Measurements from ENCODE around the gene KCNIP3.
"Not testable (repeated sequence)": the region's sequence is repeated elsewhere in the genome, so short reads cannot be mapped to it uniquely, and the experiment has no call there.

Gene KCNIP3

DNA sequence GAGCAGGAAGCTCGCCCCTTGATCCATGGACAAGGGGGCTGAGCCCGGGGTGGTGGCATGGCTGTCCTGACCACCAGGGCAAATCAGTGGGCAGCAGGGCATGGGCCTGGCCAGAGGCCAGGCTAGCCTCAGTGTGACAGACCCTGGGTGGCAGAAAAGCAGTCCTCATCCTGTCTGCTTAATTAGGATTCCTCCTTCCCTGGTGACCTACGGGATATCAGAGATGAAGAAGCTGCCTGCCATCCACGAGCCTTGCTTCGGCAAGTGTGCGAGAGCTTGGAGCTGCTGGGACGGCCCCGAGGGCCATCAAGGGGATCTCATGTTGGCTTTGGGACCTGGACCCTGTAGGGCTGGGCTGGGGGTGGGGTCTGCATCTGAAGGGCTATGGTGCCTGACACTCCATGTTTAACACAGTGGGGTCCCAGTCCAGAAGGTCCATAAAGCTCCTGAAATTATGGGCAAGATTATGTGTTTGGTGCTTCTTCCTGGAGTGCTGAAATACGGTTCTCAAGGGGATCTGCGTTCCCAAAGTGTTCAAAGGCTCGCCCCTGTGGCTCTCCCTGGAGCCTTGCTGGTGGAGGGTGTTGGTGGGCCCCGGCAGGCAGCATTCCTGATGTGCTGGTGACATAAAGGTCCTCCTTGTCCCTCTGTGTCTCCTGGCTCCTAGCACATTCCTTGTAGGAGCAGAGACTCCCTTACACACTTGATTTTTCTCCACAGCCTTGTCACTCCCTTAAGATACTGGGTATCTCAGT lies 52.6 kb downstream of the KCNIP3 start:
- no peak for DNase-seq

DNA sequence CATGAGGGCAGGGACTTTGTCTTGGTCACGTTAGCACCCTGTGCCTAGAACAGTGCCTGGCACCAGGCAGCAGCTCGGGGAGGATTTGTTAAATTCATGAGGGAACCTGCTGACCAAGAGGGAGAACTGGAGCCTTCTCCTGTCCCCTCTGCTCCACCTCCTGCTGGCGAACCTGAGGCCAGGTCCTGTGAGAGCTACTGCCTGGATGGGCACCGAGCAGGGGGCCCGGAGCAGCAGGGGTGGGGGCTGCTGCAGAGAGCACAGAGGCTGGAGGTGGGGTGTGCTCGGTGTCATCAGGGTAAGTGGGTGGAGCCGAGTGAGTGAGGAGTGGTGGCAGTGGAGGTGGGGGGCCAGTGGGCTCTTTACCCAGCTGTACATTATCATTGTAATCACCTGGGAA lies 53.2 kb downstream of the KCNIP3 start:
- no peak for DNase-seq

DNA sequence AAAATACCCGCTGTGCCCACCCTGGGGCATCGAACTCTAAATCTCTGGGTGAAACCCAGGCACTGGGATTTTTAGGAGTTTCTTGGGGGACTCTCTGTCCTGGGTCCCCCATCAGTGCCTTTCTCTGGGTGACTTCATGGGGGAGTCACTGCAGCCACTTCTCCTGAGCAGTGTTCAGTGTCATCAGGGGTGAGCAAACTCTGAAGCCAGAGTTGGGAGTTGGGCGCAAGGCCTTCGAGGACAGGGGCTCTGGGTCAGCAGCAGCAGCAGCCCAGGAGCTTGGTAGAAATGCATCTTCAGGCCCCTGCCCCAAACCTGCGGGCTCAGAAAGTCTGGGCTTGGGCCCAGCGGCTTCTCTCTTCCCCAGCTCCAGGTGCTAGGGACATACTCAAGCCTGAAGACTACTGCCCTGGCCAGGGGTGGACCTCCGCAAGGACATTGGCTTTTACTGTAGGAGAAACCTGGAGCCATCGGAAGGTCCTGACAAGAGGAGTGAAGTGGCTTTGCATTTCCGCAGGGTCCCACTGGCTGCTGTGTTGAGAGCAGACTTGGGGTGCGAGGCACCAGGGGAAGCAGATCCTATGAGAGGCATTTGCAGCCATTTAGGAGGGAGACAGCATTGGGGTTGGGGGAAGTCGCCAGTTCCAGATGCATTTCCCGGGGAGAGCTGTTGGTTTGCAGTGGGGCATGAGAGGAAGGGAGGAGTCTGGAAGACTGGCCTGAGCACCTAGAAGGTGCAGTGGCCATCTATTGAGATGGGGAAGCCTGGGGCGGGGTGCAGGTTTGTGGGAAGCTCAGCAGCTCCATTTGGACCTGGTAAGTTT lies 53.8 kb downstream of the KCNIP3 start:
- DNase-seq: no peak

DNA sequence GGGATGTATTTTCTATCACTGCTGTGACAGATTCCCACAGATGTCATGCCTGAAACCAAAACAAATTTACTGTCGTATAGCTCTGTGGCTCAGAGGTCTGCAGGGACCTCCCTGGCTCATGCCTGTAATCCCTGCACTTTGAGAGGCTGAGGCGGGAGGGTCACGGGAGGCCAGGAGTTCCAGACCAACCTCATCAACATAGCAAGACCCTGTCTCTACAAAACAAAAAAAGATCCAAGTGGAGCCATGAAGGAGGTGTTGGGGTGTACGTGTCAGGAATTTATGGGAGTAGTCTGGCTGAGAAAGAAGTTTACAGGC lies 54.4 kb downstream of the KCNIP3 start:
- no peak for DNase-seq

DNA sequence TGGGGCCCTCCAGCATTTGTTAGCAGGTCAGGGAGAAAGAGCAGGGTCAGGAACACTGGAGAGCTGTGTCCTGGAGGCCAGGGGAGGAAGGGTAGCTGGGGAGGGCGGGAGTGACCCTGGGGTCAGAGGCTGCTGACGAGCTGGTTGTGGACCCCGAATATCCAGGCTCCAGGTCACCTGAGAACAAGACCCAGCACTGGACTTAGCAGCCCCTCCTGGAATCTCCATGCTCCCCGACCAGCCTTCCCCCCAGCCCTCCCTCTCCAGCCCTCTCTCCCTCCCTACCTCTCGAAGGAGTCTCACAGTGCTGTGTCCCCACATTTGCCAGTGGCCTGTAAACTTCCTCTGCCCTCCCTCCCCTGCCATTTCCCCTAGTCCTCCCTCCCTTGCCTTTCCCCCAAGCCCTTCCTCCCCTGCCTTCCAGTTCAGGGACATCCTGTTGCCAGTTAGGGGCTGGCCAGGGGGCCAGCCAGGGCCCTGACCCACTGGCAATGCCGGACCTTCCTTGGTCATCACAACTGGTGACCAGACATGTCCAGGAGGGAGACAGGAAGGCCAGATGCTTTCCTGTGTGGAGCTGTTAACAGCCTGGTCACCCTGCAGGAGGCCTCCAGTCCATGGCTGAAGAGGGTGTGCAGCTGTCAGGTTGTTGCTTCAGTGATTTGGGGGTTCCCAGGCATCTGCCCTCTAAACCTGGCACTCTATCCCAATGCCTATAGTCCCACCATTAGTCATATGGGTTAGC lies 55.3 kb downstream of the KCNIP3 start:
- DNase-seq: no peak

DNA sequence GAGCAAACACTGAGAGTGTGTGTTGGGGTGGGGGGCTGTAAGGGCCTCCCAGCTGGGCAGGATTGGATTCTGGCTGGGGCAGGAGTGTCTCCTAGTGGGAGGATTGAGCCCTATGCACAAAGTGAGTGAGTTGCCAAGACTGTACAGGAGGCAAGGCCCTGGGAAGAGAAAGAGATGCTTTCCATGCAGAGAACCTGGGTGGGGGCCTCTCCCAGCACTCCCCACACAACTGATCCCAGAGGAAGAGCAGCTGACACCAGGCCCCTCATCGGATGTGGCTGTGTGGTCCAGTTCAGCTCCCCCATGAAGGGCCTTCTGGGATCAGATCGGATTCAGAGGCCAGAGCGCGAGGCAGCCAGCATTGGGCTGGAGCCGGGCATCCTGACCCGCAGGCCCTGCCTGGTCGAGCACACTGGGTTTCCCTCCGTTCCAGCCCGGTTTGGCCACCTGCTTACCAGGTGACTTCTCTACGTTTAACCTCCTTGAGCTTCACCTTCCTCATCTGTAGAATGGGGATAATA lies 56.0 kb downstream of the KCNIP3 start:
- DNase-seq: no peak

DNA sequence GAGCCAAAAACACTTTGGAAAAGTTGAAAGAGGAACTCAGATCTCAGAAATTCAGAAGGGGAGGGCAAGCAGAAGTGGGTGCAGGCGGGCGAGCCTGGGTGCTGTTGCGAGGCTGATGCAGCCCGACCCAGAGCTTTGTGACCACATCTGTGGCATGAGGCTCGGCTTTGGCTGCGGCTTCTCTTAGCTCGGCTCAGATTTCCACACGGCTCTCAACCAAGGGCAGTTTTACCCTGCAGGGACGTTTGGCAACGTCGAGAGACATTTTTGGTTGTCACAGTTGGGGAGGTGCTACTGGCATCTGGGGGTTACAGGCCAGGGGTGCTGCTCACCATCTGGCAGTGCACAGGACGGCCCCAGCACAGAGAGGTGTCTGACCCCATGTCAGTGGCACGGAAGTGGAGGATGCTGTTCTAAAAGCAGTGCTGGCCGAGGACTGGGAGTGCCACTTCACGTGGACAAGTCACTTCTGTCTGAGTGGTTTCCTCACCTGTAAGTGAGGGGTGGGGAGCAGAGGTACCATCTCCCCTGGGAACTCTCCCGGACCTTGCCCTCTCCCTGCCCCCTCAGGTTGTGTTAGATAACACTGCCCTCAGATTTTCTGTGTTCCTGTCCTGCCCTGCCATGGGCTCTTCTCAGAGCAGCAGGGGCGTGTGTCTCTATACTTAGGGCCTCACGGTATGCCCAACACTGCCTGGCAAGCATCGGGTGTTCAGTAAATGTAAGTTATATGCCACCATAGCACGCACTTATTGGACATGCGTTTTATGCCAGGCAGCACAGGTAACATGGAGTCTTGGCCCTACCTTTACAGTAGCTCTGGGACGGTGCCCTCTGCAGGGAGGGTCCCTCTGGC lies 56.7 kb downstream of the KCNIP3 start:
- no peak for DNase-seq

DNA sequence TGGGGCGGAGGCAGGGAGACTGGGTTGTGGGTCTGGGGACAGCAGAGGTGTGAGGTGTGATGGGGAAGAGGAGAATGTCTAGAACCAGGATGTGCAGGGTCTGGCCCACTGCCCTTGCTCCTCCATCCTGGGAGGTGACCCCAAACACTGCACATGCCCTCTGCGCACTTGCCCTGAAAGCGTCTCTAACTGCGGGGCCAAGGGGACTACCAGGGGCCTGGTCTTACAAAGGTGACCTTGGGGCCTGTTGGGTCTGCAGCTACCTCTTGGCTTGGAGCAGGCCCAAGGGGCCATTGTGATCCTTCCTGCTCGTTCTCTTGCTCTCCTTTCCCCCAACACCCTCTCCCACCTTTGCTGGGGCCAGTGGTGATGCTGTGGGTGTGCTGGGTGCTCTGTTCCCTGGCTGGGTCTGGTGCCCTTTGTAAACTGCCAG lies 57.3 kb downstream of the KCNIP3 start:
- no peak for DNase-seq

DNA sequence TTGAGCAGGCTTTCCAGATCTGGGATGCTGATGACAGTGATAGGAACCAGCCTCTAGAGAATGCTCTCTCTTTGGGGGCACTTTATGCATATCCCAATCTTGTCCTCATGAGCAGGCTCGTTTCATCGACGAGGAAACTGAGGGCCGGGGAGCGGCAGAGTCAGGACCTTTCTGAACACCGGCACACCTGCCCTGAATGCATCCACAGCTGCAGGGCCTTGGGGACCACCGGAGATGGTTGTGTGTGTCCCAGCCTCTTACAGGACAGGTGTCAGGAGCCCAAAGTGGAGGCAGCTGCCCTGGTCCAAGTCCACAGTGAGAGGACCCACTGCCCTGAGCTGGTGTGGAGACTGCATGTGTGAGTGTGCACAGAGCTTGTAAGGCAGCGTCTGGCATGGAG lies 57.8 kb downstream of the KCNIP3 start:
- DNase-seq: no peak

DNA sequence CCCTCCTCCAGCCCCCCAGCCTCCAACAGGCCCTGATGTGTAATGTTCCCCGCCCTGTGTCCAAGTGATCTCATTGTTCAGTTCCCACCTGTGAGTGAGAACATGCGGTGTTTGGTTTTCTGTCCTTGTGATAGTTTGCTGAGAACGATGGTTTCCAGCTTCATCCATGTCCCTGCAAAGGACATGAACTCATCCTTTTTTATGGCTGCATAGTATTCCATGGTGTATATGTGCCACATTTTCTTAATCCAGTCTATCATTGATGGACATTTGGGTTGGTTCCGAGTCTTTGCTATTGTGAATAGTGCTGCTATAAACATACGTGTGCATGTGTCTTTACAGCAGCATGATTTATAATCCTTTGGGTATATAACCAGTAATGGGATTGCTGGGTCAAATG lies 58.3 kb downstream of the KCNIP3 start:
- not testable (repeated sequence) for DNase-seq

DNA sequence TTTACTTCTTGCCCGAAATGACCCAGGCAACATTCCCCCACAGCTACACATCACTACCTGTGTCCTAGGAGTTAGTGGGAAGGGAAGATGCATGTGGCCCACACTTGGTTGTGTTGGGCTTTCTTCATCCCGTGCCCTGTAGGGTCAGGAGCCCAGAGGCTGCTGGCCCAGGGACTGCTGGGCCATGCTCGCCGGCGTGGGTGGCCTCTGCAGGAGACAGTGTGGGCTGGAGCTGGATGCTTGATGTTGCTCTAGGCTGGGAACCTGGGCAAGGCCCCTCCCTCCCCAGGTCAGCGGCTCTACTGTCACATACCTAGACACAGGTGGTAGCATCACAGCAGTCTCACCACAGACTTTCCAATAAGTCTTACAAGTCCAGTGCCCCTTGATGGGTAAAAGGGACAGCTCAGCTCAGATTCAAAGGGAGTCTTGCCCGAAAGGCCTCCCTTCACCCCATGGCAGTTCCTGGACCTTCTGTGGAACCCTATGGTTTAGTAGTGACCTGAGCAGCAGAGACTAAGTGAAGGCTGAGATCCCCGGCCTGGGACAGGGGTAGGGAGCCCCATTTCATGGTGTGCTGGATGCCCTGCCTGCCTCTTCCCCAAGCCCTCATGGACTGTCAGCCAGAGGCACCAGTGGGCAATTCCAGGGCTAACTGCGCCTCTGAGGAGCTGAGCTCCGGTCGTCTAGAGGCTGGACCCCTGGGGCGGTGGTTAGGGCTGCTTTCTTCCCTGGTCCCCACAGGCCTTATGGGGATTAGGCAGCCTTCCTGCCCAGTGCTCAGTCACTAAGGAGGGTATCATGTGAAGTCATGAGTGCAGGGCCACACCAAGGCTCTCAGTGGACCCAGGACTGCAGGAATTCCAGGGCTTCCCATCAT lies 59.9 kb downstream of the KCNIP3 start:
- DNase-seq: no peak

DNA sequence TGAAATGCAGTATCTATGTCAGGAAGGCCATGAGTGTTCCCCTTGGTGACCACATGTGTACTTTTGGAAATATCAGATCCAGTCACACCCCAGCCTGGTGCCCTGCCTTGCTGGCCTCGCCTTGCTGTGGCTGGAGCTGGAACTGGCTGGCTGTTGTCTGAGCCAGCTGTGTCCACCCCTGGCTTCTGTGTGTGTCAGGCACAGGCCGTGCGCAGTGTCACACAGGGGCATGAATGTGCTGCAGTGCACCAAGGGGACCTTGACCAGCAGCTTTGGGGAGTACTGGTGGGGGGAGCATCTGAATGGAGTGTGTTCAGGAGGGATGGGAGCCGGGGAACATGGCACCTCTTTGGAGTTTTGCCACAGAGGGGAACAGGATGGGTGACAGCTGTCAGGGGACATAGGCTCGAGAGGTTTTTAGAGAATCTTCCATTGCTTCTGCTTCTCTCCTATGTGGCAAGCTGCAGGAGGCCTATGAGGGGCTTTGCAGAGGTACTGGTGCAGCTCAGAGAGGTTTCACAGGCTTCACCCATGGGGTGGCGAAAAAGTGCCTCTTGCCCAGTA lies 60.7 kb downstream of the KCNIP3 start:
- DNase-seq: no peak

DNA sequence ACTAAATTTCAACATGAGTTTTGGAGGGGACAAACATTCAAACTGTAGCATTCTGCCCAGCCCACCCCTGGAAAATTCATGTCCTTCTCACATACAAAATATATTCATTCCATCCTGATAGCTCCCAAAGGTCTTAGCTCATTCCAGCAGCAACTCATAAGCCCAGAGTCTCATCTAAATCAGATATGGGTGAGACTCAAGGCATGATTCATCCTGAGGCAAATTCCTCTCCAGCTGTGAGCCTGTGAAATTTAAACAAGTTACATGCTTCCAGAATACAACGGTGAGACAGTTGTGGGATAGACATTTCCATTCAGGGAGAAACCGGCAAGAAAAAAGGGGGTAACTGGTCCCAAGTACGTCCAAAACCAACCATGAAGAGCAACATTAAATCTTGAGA lies 61.9 kb downstream of the KCNIP3 start:
- no peak for DNase-seq

DNA sequence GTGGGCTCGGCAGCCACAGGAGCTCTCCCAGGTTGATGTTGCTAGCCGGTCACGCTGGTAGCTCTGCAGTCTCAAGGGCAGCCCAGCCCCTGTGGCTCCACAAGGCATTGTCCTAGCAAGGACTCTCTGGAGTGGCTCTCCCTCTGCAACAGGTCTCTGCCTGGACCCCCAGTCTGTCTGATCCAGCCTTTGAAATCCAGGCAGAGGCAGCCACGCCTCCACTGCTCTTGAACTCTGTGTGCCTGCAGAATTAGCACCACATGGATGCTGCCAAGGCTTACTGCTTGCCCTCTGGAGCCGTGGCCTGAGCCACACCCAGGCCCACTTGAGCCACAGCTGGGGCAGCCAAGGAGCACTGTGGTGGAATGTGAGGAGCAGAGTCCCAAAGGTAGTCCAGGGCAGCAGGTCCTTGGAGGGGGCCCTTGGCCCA lies 62.4 kb downstream of the KCNIP3 start:
- no peak for DNase-seq

DNA sequence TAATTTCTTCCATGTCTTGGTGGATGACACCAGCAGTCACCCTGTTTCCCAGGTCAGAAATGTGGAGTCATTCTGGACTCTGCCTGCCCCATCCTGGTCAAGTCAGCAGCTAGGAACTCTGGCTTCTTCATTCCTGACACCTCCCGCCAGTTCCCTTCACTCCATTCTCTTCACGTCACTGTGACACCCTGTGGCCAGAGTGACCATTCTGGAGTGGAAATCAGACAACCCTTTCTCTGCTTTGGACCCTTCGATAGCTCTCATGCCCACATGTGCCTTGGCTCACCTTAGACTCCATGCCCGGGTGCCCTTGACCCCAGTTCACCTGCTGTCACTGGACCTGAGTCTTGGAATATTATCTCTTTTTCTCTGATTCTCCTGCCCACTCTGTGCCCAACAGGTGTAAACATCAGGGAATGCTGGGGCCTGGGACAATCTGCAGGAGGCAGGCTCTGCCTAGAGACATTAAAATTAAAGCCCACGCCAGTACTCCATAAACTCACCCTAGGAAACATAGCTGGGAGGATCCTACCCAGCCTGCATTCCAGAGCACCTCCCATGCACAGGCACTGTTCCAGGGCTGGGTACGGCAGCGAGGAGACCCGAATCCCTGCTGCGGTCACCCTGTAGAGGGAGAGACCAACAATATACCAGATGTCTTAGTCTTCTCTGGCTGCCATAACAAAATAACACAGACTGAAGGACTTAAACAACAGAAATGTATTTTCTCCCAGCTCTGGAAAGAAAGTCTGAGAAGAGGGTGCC lies 64.3 kb downstream of the KCNIP3 start:
- DNase-seq: no peak

DNA sequence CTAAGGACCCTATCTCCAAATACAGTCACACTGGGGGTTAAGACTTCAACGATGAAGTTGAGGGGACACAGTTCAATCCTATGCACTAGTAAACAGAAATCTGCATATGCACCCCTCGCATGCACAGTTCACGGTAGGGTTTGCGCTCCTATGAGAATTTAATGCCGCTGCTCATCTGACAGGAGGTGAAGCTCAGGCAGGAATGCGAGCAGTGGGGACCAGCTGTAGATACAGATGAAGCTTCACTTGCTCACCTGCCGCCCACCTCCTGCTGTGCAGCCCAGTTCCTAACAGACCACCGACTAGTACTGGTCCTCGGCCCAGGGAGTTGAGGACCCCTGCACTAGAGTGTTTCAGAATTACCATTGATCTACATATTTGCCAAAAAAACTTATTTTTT lies 65.3 kb downstream of the KCNIP3 start:
- no peak for DNase-seq

DNA sequence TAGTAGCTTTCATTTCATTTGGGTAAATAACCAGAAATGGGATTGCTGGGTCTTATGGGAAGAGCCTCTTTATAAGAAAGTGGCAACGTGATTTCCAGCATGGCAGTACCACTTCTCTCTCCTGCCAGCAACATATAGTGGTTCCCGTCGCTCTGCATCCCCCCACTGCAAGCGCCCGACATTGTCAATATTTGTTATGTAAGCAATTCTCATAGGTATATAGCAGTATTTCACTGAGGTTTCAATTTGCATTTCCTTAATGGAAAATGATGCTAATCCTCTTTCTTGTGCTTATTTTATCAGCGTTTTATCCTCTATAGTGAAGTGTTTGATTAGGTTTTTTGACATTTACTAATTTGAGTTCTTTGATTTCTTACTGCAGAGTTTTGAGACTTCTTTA lies 69.4 kb downstream of the KCNIP3 start:
- no peak for DNase-seq

DNA sequence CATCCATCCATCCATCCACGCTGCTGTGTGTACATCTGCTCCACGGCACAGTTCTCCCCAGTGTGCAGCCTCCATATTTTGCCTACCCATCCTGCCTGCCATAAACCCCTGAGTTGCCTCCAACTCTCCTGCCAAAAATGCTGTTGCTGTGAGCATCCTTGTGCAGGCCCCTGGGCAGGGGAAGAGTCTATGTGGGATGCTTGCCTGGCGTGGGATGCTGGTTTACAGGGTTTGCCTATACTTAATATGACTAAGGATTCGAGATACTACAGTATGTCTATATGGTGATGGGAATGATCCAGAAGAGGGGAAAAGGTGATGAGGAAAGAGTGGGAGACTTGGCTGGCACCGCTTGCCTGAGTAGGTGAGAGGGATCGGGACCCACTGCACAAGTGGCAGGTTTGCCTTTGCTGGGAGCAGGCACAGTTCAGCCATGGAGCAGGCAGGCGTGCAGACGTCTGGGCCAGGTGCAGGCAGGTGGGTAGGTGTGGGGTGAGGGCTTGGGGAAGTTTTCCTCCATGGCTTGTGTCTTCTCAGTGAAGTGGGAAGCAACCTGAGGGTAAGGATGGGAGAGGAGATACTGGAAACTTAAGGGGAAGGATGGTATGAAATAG lies 75.2 kb downstream of the KCNIP3 start:
- DNase-seq: no peak

DNA sequence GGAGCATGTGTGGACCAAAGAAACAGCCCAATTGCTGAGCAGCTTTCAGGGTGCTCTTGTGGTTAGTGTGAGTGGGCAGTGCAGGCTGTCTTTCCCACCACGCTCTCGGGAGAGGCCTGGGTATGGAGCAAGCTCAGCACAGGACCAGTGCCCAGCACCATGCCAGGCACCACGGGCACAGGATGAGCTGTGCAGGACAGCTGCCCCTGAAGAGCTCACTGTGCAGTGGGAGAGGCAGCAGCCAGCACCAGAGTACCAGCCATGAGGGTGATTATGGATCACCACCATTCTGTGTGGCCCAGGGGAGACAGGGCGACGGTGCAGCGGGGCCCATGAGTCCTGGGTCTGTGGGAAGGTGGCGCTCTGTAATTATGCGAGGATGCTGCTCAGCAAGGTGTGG lies 75.7 kb downstream of the KCNIP3 start:
- no peak for DNase-seq

DNA sequence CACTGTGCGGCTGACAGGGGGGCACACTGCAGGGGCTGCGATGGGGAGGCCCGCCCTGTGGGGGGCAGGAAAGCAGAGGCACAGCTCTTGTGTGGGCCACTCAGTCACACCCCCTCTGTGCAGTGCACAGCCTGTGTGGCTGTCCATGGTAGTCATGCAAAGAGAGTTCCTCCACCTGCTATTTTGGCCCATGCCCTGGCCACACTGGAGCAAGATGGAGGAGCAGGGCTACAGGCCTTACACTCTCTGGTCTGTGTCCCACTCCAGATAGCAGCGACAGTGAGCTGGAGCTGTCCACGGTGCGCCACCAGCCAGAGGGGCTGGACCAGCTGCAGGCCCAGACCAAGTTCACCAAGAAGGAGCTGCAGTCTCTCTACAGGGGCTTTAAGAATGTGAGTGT lies 76.9 kb downstream of the KCNIP3 start:
- DNase-seq: no peak

Measured in inflammatory macrophage treated with lipopolysaccharide for 4 hours (primary cell).